ENCODE measurements around the gene ZNF516. TPM values are rescaled to one million over a fixed set of nuclear protein-coding genes. Genes with fewer than 3 reads are reported as not detected.

Gene ZNF516
- total RNA-seq, 2 donors from 2014 or later = 10.8 to 21.1 TPM

DNA sequence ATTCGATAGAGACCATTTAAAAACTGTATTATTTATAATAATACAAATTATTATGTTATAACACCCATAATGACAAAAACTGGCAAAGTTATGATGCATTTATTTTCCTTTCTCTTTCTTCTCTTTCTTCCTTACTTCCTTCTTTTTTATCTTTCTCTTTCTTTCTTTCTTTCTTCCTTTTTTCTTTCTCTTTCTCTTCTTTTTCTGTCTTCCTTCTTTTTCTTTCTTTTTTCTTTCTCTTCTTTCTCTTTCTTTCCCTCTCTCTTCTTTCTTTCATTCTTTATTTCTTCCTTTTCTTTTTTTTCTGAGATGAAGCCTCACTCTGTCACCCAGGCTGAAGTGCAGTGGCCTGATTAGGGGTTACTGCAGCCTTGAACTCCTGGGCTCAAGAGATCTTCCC, 27.5 kb upstream of the ZNF516 start:
- no peak overlapping the region for H3K4me3 Mint-ChIP-seq
- no peak for ATAC-seq
- H3K27me3 Mint-ChIP-seq = peaks cover 12 to 36% of the 10 kb centered on the region in 2 donors
- H3K4me1 Mint-ChIP-seq (ENCODE audit: low read depth in 2 of 2) = peaks cover 10 to 14% of the 10 kb centered on the region in 2 donors
- no peak for DNase-seq (ENCODE audit: low spot score)
- no peaks in the 10 kb centered on the region for H3K36me3 Mint-ChIP-seq
- H3K27ac Mint-ChIP-seq = peak overlapping the region in 1 of 2 donors; percentile 20
- H3K9me3 Mint-ChIP-seq = no peaks in the 10 kb centered on the region

DNA sequence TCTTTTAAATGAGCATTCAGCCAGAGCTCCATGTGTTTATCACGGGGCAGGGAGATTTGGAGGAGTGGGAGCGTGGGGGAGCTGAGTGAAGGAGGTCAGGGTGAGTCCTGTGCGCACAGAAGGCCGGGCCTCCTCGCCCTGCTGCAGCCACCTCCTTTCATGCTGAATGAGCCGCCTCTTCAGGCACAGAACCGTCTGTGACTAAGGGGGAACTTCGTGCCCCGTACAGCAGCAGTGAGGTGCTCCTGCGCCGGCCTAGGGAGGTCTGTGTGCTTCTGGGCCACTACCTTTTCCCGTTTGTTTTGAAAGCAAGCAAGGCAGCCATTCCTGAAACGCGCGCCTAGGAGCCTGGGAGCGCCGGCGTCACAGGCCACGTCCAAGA, 27.1 kb upstream of the ZNF516 start:
- no peak for DNase-seq (ENCODE audit: low spot score)
- ATAC-seq = no peak
- no peak overlapping the region for H3K4me3 Mint-ChIP-seq
- no peaks in the 10 kb centered on the region for H3K9me3 Mint-ChIP-seq
- H3K27me3 Mint-ChIP-seq = peaks cover 15 to 39% of the 10 kb centered on the region in 2 donors
- H3K4me1 Mint-ChIP-seq (ENCODE audit: low read depth in 2 of 2) = peaks cover 10 to 14% of the 10 kb centered on the region in 2 donors
- H3K27ac Mint-ChIP-seq = peak overlapping the region in 1 of 2 donors; percentile 20
- H3K36me3 Mint-ChIP-seq = no peaks in the 10 kb centered on the region

DNA sequence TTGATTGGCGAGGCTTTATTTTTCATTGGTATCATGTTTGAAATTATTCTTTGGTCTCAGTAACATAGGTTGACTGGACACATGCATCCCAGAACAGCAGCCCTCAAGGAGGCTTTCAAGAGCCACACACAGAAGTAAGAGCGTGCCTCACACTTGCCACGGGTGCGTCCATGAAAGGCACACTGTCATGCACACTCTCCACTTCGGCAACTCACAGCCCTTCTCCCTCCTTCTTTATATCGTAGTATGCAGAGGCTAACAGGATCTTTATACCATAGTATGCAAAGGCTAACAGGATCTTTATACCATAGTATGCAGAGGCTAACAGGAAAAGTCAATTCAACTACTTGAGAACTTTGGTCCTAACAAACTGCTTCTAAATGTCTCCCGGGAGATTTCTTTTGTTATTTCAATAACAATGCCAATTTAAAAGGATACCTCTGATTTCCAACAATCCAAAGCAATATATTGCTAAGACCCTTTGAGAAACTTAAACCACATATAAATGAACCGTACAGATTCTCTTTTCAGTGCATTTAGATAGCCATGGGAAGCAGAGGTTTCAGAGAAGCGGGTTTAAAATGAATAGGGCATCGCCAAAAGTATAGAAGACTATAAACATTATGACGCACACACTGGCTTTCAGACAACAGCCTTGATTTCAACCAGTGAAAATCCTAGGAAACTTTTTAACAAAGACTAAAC, 26.5 kb upstream of the ZNF516 start:
- peaks cover 10 to 14% of the 10 kb centered on the region in 2 donors for H3K4me1 Mint-ChIP-seq (ENCODE audit: low read depth in 2 of 2)
- H3K9me3 Mint-ChIP-seq = no peaks in the 10 kb centered on the region
- no peaks in the 10 kb centered on the region for H3K36me3 Mint-ChIP-seq
- DNase-seq (ENCODE audit: low spot score) (no peak), ATAC-seq (no peak)
- H3K27me3 Mint-ChIP-seq = peaks cover 10 to 39% of the 10 kb centered on the region in 2 donors
- H3K4me3 Mint-ChIP-seq = no peak overlapping the region
- no peak overlapping the region for H3K27ac Mint-ChIP-seq

GRCh38 chr18:76518860-76519538, 24.0 kb upstream of the ZNF516 start:
- no peak for ATAC-seq
- H3K4me3 Mint-ChIP-seq = peak overlapping the region; percentile 78
- H3K27ac Mint-ChIP-seq = no peak overlapping the region
- H3K9me3 Mint-ChIP-seq = no peaks in the 10 kb centered on the region
- H3K27me3 Mint-ChIP-seq = peaks cover 10 to 39% of the 10 kb centered on the region in 2 donors
- H3K4me1 Mint-ChIP-seq (ENCODE audit: low read depth in 2 of 2) = peaks cover 6 to 14% of the 10 kb centered on the region in 2 donors
- DNase-seq (ENCODE audit: low spot score) = no peak
- no peaks in the 10 kb centered on the region for H3K36me3 Mint-ChIP-seq

- DNase-seq (ENCODE audit: low spot score) (no peak), ATAC-seq (peak in 1 of 2 donors; percentile 50)
- Mint-ChIP-seq H3K4me1 (ENCODE audit: low read depth in 2 of 2) (peaks cover 6 to 14% of the 10 kb centered on the region in 2 donors), H3K27ac (no peak overlapping the region), H3K27me3 (peaks cover 10 to 39% of the 10 kb centered on the region in 2 donors), H3K4me3 (peak overlapping the region; percentile 78), H3K9me3 (no peaks in the 10 kb centered on the region), H3K36me3 (no peaks in the 10 kb centered on the region)
Observed at GRCh38 chr18:76518123-76518859, 23.2 kb upstream of the ZNF516 start.

DNA sequence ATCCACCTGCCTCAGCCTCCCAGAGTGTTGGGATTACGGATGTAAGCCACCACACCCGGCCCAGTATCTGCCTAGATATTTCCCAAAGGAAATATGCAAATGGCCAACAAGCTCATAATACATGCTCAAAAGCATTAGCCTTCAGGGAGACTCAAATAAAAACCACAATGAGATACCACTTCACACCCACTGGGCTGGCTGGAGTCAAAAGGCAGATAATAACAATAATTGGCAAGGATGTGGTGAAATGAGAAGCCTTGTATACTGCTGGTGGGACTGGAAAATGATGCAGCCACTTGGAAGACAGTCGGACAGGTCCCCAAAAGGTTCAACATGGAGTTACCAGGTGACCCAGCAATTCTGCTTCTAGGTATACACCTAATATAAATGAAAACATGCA, 20.5 kb upstream of the ZNF516 start:
- no peaks in the 10 kb centered on the region for H3K36me3 Mint-ChIP-seq
- peaks cover 10 to 26% of the 10 kb centered on the region in 2 donors for H3K27me3 Mint-ChIP-seq
- H3K9me3 Mint-ChIP-seq = no peaks in the 10 kb centered on the region
- DNase-seq (ENCODE audit: low spot score) = no peak
- ATAC-seq = no peak
- H3K4me3 Mint-ChIP-seq = no peak overlapping the region
- no peak overlapping the region for H3K27ac Mint-ChIP-seq
- peaks cover 6 to 14% of the 10 kb centered on the region in 2 donors for H3K4me1 Mint-ChIP-seq (ENCODE audit: low read depth in 2 of 2)

- Mint-ChIP-seq H3K27me3 (peaks cover 10 to 29% of the 10 kb centered on the region in 2 donors), H3K27ac (no peak overlapping the region), H3K4me1 (ENCODE audit: low read depth in 2 of 2) (peaks cover 6 to 14% of the 10 kb centered on the region in 2 donors), H3K4me3 (no peak overlapping the region), H3K36me3 (no peaks in the 10 kb centered on the region), H3K9me3 (no peaks in the 10 kb centered on the region)
- ATAC-seq = no peak
- no peak for DNase-seq (ENCODE audit: low spot score)
Observed at GRCh38 chr18:76514573-76514972, 19.5 kb upstream of the ZNF516 start.

DNA sequence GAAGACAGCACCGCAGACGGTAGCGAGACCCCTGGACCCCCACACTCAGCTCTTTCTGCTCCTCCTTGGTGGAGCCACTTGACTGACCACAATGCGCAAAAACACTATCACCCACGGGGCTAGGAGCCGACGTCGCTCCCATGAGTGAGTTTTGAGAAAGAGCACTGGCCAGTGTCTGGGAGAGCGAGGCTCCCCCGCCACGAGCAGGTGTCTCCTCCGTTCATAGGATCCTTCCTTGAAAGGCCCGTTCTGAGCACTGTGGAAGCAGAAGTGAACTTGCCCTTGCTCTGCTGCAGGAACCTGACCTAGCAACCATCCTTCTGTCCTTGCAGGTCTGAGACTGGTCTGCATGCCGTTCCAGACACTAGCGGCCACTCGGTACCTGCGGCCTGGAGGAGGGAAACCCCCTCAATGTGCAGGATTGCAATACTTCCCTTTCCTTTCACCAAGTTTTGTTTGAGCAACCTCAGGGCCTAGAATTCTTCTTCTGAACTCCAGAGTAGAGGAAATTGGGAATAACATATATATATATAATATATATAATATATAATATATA, 12.9 kb upstream of the ZNF516 start:
- H3K4me3 Mint-ChIP-seq = no peak overlapping the region
- no peak for ATAC-seq

DNA sequence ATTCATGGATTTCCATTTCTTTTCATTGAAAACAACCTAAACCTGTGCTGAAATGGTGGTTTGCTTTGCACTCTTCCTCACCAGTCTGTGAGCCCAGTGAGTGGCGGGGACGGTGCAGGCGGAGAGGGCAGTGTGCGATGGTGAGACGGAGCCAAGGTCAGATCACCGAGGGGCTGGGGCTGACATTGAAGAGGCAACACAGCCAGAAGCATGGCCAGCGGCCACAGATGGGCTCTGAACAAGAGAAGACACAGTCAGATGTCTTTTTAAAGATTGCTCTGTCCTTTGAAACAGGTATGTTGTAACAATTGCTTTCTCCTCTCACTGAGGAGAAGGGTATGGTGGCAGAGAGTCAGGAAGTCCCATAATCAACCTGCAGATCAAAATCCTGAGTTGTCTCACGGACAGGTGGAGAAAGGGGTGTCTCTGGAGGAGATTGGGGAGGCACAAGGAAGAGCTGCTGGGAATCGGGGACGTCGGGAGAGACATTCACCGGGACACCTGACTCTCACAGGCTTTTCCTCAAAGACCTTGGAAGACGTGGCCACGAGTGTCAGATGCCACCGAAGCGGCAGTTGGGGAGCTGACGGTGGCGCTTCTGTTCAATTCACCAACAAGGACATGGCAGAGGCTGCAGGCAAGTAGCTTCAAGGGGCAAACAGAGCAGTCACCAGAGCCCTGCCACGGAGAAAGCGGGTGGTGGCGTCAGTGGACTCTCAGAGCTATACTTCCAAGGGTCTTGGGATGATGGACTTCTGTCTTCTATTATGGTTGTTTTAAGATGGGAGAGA, 12.1 kb upstream of the ZNF516 start:
- H3K27me3 Mint-ChIP-seq = peaks cover 0 to 6% of the 10 kb centered on the region in 2 donors
- H3K27ac Mint-ChIP-seq = no peak overlapping the region
- H3K4me1 Mint-ChIP-seq (ENCODE audit: low read depth in 2 of 2) = no peaks in the 10 kb centered on the region
- H3K9me3 Mint-ChIP-seq = no peaks in the 10 kb centered on the region
- no peaks in the 10 kb centered on the region for H3K36me3 Mint-ChIP-seq
- DNase-seq (ENCODE audit: low spot score) (no peak), ATAC-seq (no peak)
- H3K4me3 Mint-ChIP-seq = no peak overlapping the region

More for the DNA sequence above, 12.9 kb upstream of the ZNF516 start:
- no peaks in the 10 kb centered on the region for H3K9me3 Mint-ChIP-seq
- no peaks in the 10 kb centered on the region for H3K36me3 Mint-ChIP-seq
- H3K27me3 Mint-ChIP-seq = peaks cover 0 to 6% of the 10 kb centered on the region in 2 donors
- no peak overlapping the region for H3K27ac Mint-ChIP-seq
- no peaks in the 10 kb centered on the region for H3K4me1 Mint-ChIP-seq (ENCODE audit: low read depth in 2 of 2)
- no peak for DNase-seq (ENCODE audit: low spot score)

- H3K9me3 Mint-ChIP-seq = no peaks in the 10 kb centered on the region
- peaks cover 0 to 6% of the 10 kb centered on the region in 2 donors for H3K27me3 Mint-ChIP-seq
- no peaks in the 10 kb centered on the region for H3K36me3 Mint-ChIP-seq
- H3K27ac Mint-ChIP-seq = no peak overlapping the region
- ATAC-seq = no peak
- no peak overlapping the region for H3K4me3 Mint-ChIP-seq
- no peaks in the 10 kb centered on the region for H3K4me1 Mint-ChIP-seq (ENCODE audit: low read depth in 2 of 2)
- no peak for DNase-seq (ENCODE audit: low spot score)
Observed at GRCh38 chr18:76506395-76506794, 11.4 kb upstream of the ZNF516 start.

DNA sequence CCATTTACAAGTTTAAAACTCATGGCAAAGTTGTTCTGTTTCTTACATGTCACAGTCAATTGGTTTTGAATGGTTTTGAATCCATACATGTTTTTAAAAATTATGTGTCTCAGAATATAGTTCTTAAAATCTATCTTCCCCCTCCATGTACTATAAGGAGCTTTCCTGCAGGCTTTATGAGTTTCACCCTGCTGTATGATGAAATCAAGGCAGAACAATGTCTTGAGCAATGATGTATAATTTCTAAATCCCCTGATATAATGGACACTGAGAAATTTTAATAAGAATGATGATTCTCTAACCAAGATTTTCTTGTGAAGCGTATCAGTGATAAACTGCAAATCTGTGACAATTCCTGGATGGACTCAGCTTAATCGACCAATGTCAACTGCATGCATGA, 10.6 kb upstream of the ZNF516 start:
- Mint-ChIP-seq H3K9me3 (no peaks in the 10 kb centered on the region), H3K4me3 (no peak overlapping the region), H3K36me3 (no peaks in the 10 kb centered on the region), H3K4me1 (ENCODE audit: low read depth in 2 of 2) (no peaks in the 10 kb centered on the region), H3K27me3 (peaks cover 0 to 6% of the 10 kb centered on the region in 2 donors), H3K27ac (no peak overlapping the region)
- DNase-seq (ENCODE audit: low spot score) = no peak
- ATAC-seq = no peak

GRCh38 chr18:76504749-76505148, 9.7 kb upstream of the ZNF516 start:
- H3K4me1 Mint-ChIP-seq (ENCODE audit: low read depth in 2 of 2) = no peaks in the 10 kb centered on the region
- no peak overlapping the region for H3K4me3 Mint-ChIP-seq
- DNase-seq (ENCODE audit: low spot score) (no peak), ATAC-seq (no peak)
- H3K27me3 Mint-ChIP-seq = peaks cover 3 to 5% of the 10 kb centered on the region in 2 donors
- H3K27ac Mint-ChIP-seq = peak overlapping the region in 1 of 2 donors; percentile 23
- H3K9me3 Mint-ChIP-seq = no peaks in the 10 kb centered on the region
- H3K36me3 Mint-ChIP-seq = no peaks in the 10 kb centered on the region

All from natural killer cell treated with Interleukin-12 subunit alpha and Interleukin-12 subunit beta and Interleukin-15 and Interleukin-18, amount 100 ng/mL, for 72 hours (primary cell).